Heart left ventricle (tissue), 16 donors: Measurements from ENCODE around the gene SYAP1. TPM values are rescaled to one million over a fixed set of nuclear protein-coding genes. Genes with fewer than 3 reads are reported as not detected.

ENCODE experiments used
- ATAC-seq, 4 donors: fragments of 200-7000 bp; cut with Tn5 transposase; one replicate each; pipeline ENCODE4 v1.9.1; 2020 to 2022; ENCODE audit warnings: moderate library complexity in 4 of 4, mild to moderate bottlenecking in 3 of 4, moderate number of reproducible peaks in 1 of 4
- DNase-seq, 5 donors: peaks; one replicate each; pipeline ENCODE4 v3.0.0-alpha.2; 2020
- H3K27ac ChIP-seq, 12 donors: fragments of 200-600 bp; sonication (generic) in 4 of 12; one replicate each; pipeline versions ENCODE4 v1.5.0 to v1.8.0; 2016 to 2022; ENCODE audit warnings: mild to moderate bottlenecking in 2 of 12
- H3K27me3 ChIP-seq, 9 donors: fragments of 200-600 bp; sonication (generic) in 2 of 9; one replicate each; pipeline versions ENCODE4 v1.5.1 to v1.8.0; 2016 to 2022; ENCODE audit warnings: mild to moderate bottlenecking in 3 of 9
- H3K36me3 ChIP-seq, 9 donors: fragments of 200-600 bp; sonication (generic) in 2 of 9; one replicate each; pipeline versions ENCODE4 v1.5.0 to v1.8.0; 2018 to 2022; ENCODE audit warnings: mild to moderate bottlenecking in 2 of 9
- H3K4me1 ChIP-seq, 12 donors: fragments of 200-600 bp; sonication (generic) in 4 of 12; one replicate each; pipeline versions ENCODE4 v1.5.0 to v1.8.0; 2016 to 2022; ENCODE audit warnings: mild to moderate bottlenecking in 3 of 12
- H3K4me3 ChIP-seq, 12 donors: fragments of 200-600 bp; sonication (generic) in 4 of 12; one replicate each; pipeline versions ENCODE4 v1.5.0 to v1.8.0; 2017 to 2022; ENCODE audit warnings: mild to moderate bottlenecking in 9 of 12, moderate library complexity in 4 of 12
- H3K9me3 ChIP-seq, 12 donors: fragments of 200-600 bp; sonication (generic) in 4 of 12; one replicate each; pipeline versions ENCODE4 v1.5.0 to v1.8.0; 2016 to 2022; ENCODE audit warnings: mild to moderate bottlenecking in 1 of 12
- CTCF ChIP-seq, 12 donors: fragments of 200-600 bp; sonication (generic) in 4 of 12; IDR thresholded peaks; one replicate each; pipeline versions ENCODE4 v1.5.0 to v1.8.0; 2018 to 2022; ENCODE audit warnings: antibody characterized with exemption in 12 of 12, mild to moderate bottlenecking in 5 of 12
- POLR2A ChIP-seq, 2 donors: fragments of 450-650 bp; IDR thresholded peaks; one replicate each; pipeline ENCODE4 v1.6.1; 2017; ENCODE audit warnings: antibody characterized with exemption in 2 of 2, mild to moderate bottlenecking in 2 of 2, moderate library complexity in 2 of 2
- WGBS, 4 donors: extraction: QIAGEN DNeasy Blood & Tissue Kit in 2 of 4; methylation state at CpG; one replicate each; pipeline versions ENCODE4 v1.1.5 to v1.1.7; 2013 to 2018; 5-methylcytosine and 5-hydroxymethylcytosine counted together
- intact Hi-C, 10 donors: fragments of 100-400 bp; cut with DNase I; formaldehyde crosslinking; loops; one replicate each; pipeline versions ENCODE4 v1.11.1 to v1.14.2; 2022
- long read RNA-seq, 3 donors: library from polyadenylated mRNA; unstranded; transcript quantifications; one replicate each; pipeline ENCODE4 v2.0.0, GENCODE V29; 2020 to 2021
- polyA plus RNA-seq, 2 donors: library from polyadenylated mRNA; stranded (reverse); fragments of 200-250 nt; gene quantifications; one replicate each; pipeline ENCODE4 v1.2.3, GENCODE V29; 2013
- total RNA-seq, 9 donors: library from RNA; depleted of rRNA in 2 of 9; stranded (reverse); fragments of >200 nt in 2 of 9; fragmentation: NEBNext Ultra II Directional in 3 of 9; extraction: Animal tissue kit (Norgen Biotek cat#: 25700) in 3 of 9; gene quantifications; one replicate each; pipeline versions ENCODE4 v1.1.0 to v1.2.4, GENCODE V29; 2016 to 2023
- donor health status: ischemic (EF 13 %, LVEDD 7.1; RV severe dilation, severe dysfunction).
- donor health status: healthy with polysubstance abuse.
- donor health status: DM: no; HTN: yes; CAD: no.
- donor health status: DM: no; HTN: no; CAD: no.
- donor health status: ischemic (EF 25% LVEDD 6.9; RV normal size, moderate dysfunction).
- donor health status: ischemic (EF 25% LVEDD 5.7; RV mildly dilated, moderate dysfunction).
- donor health status: healthy.
- donor health status: DM: yes; HTN: yes; CAD: no.
- donor health status: ischemic (EF 35%, LVEDD 5.7; RV mildly dilated, moderate dysfunction).
- donor health status: nonischemic (EF 11% LVEDD 7.7; RV severe dilation, severe dysfunction).
- donor health status: DM: yes; HTN: yes; CAD: no.
- donor health status: PGD.
- donor health status: ischemic (EF 29% LVEDD 5.4; RV normal size, mild dysfunction).
- donor health status: nonischemic (EF 23%, LVEDD 6.1; RV moderate dilation, normal function).

SYAP1 gene
- 10 to 100 TPM; 15.0 to 23.4 (median 17.3) TPM for total RNA-seq
- 10 to 100 TPM; 10.1 to 14.5 TPM for polyA plus RNA-seq
- long read RNA-seq, donor 1, full-length matches to known transcripts: 72 of 78 reads
- long read RNA-seq, donor 1, partial matches to known transcripts: 1 of 78 reads
- long read RNA-seq, donor 1, other reads (novel, unspliced or antisense): 5 of 78 reads
- long read RNA-seq, donor 2, full-length matches to known transcripts: 176 of 190 reads
- long read RNA-seq, donor 2, partial matches to known transcripts: 3 of 190 reads
- long read RNA-seq, donor 2, other reads (novel, unspliced or antisense): 11 of 190 reads
- long read RNA-seq, donor 3, full-length matches to known transcripts: 26 of 33 reads
- long read RNA-seq, donor 3, partial matches to known transcripts: 1 of 33 reads
- long read RNA-seq, donor 3, other reads (novel, unspliced or antisense): 6 of 33 reads

GRCh38 chrX:16719334-16720084 is at the start of gene SYAP1:
Gene SYAP1 (plus strand): TSS chrX:16719612. CDS start chrX:16719725, 113 bp downstream.
- ATAC-seq (peak; percentile 96 to 99 (median 98)), DNase-seq (peak; percentile 92 to 97 (median 96))
- intact Hi-C loops: loop anchor here in 3 of 10 donors (2.0 to 10.0 kb wide), 4 partner anchors 65 to 151 kb away; partner anchors contain the start of genes TXLNG (in 3 of the 3) and RBBP7 (in 1 of the 3)
- Histone ChIP-seq H3K9me3 (no peaks in the 10 kb centered on the region), H3K27ac (peak within 1 kb of the TSS; percentile 83 to 97 (median 94)), H3K36me3 (no peaks in the 10 kb centered on the region), H3K4me1 (peaks cover 0 to 28% (median 9%) of the 10 kb centered on the region in 12 donors), H3K27me3 (peaks cover 0 to 4% (median 0%) of the 10 kb centered on the region in 9 donors), H3K4me3 (peak within 1 kb of the TSS; percentile 57 to 94 (median 78))
- TF ChIP-seq POLR2A (IDR thresholded peaks at IDR 0.05) (peak in 1 of 2 donors; percentile 95), CTCF (IDR thresholded peaks at IDR 0.05) (peak in 1 of 12 donors; percentile 6)
- 0 to 1% (median 0%) methylated on average over 37 to 54 of the region's 54 CpGs for WGBS, 4 donors

- DNase-seq: no peak
- Histone ChIP-seq H3K27ac (no peak overlapping the region), H3K36me3 (peaks cover 0 to 33% (median 3%) of the 10 kb centered on the region in 9 donors), H3K27me3 (peaks cover 0 to 9% (median 0%) of the 10 kb centered on the region in 9 donors), H3K4me3 (no peak overlapping the region), H3K4me1 (no peaks in the 10 kb centered on the region), H3K9me3 (no peaks in the 10 kb centered on the region)
- no peak for ATAC-seq
- TF ChIP-seq POLR2A (IDR thresholded peaks at IDR 0.05) (no peak), CTCF (IDR thresholded peaks at IDR 0.05) (peak in 10 of 12 donors; percentile 16 to 47 (median 34))
- intact Hi-C loops: loop anchor here in 4 of 10 donors (5.0 to 10.0 kb wide), 3 partner anchors 234 to 546 kb away; partner anchors contain the start of gene GRPR (in 2 of the 4)
These were observed 48.4 kb upstream of the SYAP1 start for GRCh38 chrX:16671005-16671404.

GRCh38 chrX:16678689-16679088 is 40.7 kb upstream of the SYAP1 start:
- no peak overlapping the region for H3K4me3 ChIP-seq
- no peaks in the 10 kb centered on the region for H3K9me3 ChIP-seq
- peaks cover 0 to 6% (median 0%) of the 10 kb centered on the region in 9 donors for H3K27me3 ChIP-seq
- no peaks in the 10 kb centered on the region for H3K4me1 ChIP-seq
- no peak for TF ChIP-seq POLR2A (IDR thresholded peaks at IDR 0.05)
- TF ChIP-seq CTCF (IDR thresholded peaks at IDR 0.05): no peak
- DNase-seq (no peak), ATAC-seq (peak in 1 of 4 donors; percentile 24)
- WGBS, 4 donors: 56 to 58% (median 56%) methylated on average over 11 of the region's 11 CpGs
- no peak overlapping the region for H3K27ac ChIP-seq
- intact Hi-C loops: loop anchor here in 3 of 10 donors (10.0 kb wide), 2 partner anchors 244 to 554 kb away; partner anchors contain the start of gene GRPR (in 2 of the 3)
- H3K36me3 ChIP-seq: peaks cover 0 to 71% (median 23%) of the 10 kb centered on the region in 9 donors
